T-helper 2 cell treated with Interferon-gamma antibody and Interleukin-4, amounts not matched to agents 100 ng/mL and 5 ng/mL, for 36 hours (primary cell): ENCODE measurements around the gene GRAMD2B. TPM values are rescaled to one million over a fixed set of nuclear protein-coding genes. Genes with fewer than 3 reads are reported as not detected.
"Not testable (repeated sequence)": the region's sequence is repeated elsewhere in the genome, so short reads cannot be mapped to it uniquely, and the experiment has no call there.

ENCODE experiments used
- intact Hi-C: fragments of 100-400 bp; cut with micrococcal nuclease; formaldehyde crosslinking; loops from one replicate; pipeline ENCODE4 v1.15.1; 2023
- total RNA-seq: library from RNA; stranded (reverse); gene quantifications from 2 replicates; pipeline ENCODE4 v1.2.3, GENCODE V29; 2022

The GRAMD2B gene
- total RNA-seq, 1 donor from 2014 or later: 5.2 TPM

GRCh38 chr5:126508962-126509279 is 85.7 kb downstream of the GRAMD2B start:
- intact Hi-C loops: no loop called here

DNA sequence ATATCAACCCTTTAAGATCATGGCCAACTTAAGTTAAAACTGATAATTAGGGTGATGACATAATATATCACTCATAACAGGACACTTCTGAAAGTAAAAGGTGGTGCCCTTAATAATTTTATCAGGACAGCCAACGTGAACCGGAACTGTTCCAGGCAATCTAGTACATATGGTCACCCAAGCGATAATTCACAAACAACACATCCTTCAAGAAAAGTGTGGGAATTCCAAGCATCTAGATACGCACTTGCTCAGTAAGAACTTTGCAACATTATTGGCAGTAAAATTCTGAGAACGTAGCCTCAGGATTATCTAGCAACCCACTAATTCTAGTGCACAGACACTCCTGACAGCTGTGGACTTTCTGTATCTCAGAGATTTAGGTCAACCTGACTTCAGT is 86.1 kb downstream of the GRAMD2B start:
- intact Hi-C loops: no loop called here

- intact Hi-C loops: no loop called here
Measured at GRCh38 chr5:126511961-126512360, 88.8 kb downstream of the GRAMD2B start.

DNA sequence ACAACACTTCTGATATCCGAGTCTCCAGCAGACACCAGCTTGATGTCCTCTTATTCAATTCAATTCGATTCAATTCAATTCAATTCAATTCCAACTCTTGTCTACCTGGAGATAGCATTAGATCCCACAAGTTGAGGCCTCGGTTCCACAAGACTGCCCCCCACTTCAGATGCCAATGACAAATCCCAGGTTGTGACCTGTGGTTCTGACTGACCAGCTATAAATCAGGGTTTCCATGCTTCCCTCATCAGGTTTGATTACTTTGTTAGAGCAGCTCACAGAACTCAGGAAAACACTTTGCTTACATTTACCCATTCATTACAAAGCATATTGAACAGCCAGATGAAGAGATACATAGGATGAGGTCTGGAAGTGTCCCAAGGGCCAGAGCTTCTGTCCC is 89.2 kb downstream of the GRAMD2B start:
- intact Hi-C loops: no loop called here

GRCh38 chr5:126513302-126513701 is 90.1 kb downstream of the GRAMD2B start:
- intact Hi-C loops: no loop called here

- intact Hi-C loops: no loop called here
Measured at GRCh38 chr5:126513703-126514102, 90.5 kb downstream of the GRAMD2B start.

- intact Hi-C loops: no loop called here
Measured at GRCh38 chr5:126514131-126514557, 90.9 kb downstream of the GRAMD2B start.

DNA sequence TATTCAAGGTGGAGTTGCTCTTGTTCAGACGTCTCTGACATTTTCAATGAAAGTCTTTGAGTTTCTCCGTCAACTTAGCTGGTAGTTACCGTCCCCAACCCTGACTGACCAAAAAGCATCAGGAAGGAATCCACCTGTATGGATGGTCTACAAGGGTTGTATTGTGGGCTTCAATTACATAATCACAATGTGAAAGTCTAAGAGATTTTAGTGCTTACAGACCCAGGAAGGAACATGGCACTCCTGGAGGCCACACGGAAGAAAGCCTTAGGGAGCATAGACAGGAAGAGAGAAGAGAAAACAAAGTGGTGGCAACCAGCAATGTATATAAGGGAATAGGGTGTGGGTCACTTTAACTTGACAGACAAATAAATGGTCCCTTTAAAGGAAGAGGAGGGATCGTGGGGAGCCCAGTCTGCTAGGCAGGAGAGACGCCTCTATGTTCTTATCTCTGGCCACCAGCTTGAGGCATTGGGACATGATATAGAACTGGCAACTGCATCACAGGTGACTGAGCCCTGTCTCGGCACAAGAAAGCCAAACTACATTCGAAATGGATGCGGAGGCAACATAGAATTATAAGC is 91.4 kb downstream of the GRAMD2B start:
- intact Hi-C loops: no loop called here

DNA sequence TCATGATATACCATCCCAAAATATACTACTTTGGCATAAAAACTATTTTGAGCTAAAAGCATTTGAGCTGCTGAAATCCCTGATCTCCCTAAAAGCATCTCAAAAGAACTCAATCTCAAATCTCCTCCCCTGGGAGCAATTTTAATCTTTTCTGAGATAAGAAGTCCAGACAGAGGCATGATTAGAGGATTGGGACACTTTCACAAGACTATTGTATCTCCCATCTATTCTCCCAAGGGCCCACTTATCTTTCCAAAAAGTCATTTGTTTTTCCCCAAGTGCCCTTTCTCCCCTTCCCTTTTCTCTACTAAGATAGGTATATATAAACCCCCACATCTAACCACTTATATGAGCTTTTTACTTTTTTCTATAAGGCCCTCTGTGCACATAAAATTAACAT is 92.1 kb downstream of the GRAMD2B start:
- intact Hi-C loops: no loop called here

- intact Hi-C loops: no loop called here
Measured at GRCh38 chr5:126516133-126516532, 92.9 kb downstream of the GRAMD2B start.

DNA sequence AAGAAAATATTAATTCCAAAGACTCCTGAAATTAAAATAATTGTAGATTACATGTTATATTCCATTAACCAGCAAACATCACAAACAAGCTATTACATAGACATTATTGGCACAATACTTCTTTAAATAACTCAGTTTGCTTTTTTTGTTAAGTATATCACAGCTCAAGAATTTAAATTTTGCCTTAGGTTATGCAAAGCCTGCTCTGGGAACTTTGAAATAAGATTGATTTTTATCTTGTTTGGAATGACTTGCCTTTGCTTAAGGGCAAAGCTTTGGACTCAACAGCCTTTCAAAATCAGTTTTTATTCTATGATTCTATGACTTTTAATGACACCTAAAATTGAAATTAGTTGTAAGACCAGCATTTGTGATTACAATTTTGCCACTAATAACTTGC is 93.6 kb downstream of the GRAMD2B start:
- intact Hi-C loops: no loop called here

DNA sequence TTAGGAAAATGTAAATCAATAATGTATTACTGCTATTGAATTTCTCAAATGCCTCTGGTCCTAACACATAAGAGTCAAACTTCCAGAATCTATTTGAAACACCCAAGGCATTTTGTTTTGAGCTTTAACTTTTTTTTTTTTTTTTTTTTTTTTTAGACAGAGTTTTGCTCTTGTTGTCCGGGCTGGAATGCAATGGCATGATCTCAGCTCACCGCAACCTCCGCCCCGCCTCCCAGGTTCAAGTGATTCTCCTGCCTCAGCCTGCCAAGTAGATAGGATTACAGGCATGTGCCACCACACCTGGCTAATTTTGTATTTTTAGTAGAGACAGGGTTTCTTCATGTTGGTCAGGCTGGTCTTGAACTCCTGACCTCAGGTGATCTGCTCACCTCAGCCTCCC is 96.0 kb downstream of the GRAMD2B start:
- intact Hi-C loops: not testable (repeated sequence)

DNA sequence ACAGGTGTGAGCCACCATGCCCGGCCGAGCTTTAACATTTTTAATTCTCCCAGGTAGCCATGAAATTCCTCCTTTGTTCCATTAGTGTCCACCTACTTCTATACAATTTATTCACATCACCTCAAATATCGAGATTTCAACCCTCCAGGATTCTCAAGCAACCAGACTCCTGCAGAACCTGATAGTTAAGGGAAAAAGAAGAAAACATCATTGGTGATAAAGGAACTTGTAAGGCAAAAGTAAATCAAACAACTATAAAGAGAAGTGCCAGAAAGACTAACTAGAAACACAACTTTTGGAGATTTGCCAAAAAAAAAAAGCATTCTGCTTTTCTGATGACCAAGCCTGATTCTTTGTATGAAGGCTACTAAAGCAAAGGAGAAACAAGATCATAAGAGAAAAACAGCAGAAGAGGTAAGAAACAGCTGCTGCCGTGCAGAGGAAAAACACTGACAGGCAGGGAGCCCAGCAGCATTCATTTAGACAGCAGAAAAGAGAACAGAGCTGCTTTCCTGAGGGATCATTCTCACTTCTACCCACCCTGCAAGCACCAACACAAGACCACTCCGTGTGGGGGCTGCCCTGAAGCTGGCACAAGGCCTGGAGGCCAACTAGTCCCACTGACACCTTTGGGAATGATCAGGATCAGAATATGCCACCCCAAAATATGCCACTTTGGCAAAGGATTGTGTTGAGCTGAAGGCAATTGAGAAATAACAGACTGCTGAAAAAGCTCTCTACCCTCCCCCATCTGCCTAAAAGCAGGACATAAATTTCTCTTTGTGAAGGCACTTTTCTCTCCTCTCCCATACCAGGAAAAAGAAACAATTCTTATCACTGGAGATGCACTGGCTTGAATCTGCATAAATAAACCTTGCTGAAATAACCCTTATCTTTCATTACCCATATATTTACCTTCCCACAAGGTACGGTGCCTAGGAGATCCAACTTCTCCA is 96.7 kb downstream of the GRAMD2B start:
- intact Hi-C loops: no loop called here

DNA sequence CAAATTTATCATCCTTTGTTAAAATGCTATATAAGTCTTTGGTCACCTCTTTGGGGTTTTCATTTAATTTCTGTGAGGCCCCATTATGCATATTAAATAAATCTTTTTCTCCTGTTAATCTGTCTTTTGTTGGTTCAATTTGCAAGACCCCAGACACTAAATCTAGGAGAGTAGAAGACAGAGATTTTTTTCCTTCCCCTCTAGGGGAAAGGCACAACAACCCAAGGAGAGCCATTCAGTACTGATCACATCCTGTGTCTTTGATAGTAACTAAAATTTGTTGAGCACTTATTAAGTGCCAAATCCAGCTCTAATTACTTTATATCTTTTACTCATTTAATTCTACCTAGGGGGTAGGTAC is 97.4 kb downstream of the GRAMD2B start:
- intact Hi-C loops: no loop called here

DNA sequence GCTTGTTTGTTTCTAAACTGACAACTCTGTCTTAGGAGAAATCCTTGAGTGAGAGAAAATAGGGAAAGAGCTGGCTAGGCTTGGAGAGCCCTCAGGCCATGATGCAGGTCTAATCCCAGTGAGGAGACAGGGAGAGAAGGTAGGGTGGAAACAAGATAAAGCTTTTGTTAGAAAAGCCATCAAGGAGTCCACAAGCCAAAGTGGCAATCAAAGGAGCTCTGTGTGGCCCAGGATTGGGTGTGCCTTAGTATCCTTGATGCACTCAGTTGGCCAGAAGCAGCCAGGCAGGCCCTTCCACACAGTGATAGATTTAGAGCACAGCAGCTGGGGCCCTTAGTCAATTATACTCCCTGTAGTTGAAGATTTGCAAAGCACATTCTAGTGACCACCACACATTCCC is 97.9 kb downstream of the GRAMD2B start:
- intact Hi-C loops: no loop called here

DNA sequence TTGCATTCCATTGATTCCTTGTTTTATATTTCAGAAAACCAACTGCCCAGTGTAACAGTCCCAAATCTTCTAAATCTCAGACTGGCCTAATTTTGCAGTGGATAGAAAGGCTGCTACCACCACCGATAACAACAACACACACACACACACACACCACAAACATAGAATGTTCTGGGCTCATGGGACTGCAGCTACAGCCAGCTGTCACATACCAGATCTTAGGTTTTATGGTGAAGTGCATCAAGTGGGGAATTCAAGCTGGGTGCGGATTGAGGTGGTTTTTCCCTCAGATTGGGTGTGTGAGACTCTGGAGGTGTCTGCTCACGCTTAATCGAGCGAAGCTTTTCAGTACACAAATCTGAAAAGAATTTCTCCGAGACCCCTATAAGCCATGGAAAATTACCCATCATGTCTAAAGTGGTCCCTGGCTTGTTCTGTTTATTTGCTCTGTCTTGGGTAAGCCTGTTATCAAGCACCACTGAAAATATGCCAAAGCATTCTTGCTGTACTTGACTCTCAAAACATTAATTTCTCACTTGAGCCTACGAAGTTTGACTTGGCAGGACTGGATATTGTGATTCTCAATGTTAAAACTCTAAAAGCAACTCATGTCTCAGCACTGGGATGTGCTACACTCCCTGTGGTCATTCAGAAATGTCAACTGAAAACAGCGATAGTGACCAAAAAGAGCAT is 100.8 kb downstream of the GRAMD2B start:
- intact Hi-C loops: no loop called here

DNA sequence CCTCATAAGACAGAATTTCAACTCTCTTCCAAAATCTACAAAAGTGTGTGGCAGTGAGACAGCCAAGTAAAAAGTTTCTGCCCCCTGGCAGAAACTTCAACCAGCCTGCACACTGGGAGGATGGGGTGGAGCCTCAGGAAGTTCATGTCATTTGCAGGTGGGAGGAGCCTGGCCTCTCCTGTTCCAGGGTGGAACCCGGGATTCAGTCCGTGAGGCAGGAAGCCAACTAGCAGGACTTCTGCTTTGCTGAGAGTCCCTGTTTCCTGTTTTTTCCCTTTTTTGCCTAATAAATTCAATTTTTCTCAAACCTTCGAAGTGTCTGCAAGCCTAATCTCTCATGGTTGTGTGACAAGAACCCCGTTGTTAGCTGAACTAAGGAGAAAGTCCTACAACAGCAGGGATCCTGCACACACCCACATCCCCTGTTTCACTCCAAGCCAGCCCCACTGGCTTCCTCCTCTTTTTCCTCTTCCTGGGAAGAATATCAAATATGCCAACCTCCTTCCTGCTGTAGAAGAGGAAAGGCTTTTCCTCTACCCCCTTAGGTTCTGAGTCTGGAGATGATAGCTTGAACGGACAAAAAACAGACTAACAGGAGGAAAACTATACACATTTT is 102.5 kb downstream of the GRAMD2B start:
- intact Hi-C loops: no loop called here

DNA sequence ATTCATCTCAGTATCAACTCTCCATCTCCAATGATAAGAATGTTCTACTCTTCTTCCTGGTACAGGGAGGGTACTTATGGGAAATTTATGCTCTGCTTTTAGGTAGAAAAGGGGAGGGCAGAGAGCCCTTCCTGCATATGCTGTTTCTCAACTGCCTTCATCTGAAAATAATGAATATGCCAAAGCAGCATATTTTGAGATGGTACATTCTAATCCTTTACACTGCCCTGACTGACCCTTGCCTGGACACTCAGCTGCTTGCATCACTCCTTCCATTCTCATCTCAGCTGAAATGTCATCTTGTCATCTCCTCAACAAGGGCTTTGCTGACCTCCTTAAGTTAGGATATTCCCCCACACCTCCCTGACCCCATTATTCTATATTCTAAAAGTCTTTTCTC is 103.3 kb downstream of the GRAMD2B start:
- intact Hi-C loops: no loop called here

DNA sequence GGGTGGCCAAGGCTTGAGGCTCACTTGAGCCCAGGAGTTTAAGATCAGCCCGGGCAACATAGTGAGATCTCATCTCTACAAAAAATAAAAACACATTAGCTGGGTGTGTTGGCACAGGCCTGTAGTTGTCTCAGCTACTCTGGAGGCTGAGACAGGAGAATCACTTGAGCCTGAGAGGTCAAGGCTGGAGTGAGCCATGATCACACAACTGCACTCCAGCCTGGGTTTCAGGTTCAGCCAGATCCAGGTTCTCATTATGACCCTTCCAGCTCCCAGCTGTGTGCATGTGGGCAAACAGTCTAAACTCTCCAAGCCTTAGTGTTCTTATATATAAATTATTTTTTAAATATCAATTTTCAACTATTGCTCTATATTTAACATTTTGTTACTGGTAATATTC is 103.9 kb downstream of the GRAMD2B start:
- intact Hi-C loops: no loop called here

DNA sequence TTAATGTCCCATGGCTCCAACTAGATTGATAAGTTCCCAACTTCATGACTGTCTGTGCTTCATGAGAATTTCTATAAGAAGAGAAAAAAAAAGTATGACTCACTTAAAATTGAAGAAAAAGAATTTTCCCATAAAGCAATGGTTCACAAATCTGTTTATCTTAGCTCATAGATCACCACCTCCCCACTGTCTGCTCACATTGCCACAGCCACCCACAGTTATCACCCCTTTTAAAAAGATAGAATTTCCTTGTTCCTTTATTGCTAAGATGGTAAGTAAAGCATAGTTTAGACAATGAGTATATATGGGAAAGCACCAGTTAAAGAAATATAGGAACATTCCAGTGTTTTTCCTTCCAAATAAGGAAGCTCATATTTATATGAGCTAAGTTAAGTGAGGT is 104.7 kb downstream of the GRAMD2B start:
- intact Hi-C loops: no loop called here

DNA sequence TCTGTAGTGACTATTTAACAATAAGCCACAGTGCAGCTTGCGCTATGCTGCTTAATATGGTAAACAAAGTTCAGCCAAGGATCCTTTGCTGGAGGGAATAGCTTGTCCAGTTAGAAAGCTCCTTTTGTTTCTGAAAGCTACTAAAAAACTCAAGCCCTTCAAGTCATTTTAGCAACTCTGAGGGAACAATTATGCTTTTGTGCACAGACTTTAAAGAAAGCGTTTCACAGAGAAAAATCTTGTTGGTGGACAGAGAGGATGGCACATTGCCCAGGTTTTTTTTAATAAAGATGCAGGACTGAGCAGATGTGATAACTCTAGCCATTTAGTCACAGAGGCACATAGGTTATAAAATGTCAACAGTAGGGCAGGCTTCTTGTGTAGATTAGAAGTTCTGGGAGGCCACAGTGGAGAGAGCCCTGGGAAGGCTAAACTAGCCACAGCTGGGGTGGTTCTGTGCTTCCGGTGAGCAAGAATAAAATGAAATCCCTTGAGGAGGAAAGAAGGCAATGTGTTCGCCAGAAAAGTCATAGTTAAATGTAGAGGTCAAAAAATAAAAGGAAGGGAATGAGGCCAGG is 108.4 kb downstream of the GRAMD2B start:
- intact Hi-C loops: no loop called here

- intact Hi-C loops: no loop called here
Measured at GRCh38 chr5:126534553-126534952, 111.3 kb downstream of the GRAMD2B start.
